ENCODE measurements around the gene PPP2R2B. TPM values are rescaled to one million over a fixed set of nuclear protein-coding genes. Genes with fewer than 3 reads are reported as not detected.

The PPP2R2B gene
- polyA plus RNA-seq, 1 donor (not counting 4 experiments of a cell fraction or from before 2014, with no cell fraction given) = 0.33 TPM

- TF ChIP-seq CTCF (optimal IDR thresholded peaks at IDR 0.05 in 1 of 3, IDR thresholded peaks at IDR 0.05 in 1 of 3, conservative IDR thresholded peaks at IDR 0.05 in 1 of 3; ENCODE audit: extremely low read depth in 1 of 3, insufficient read depth in 2 of 3, low read length in 3 of 3) (no peak), EZH2 (IDR thresholded peaks at IDR 0.05; ENCODE audit: low read length) (no peak)
- no peak overlapping the region for H3K9ac ChIP-seq (ENCODE audit: control insufficient read depth, extremely low read depth, insufficient read depth, low read length)
- H3K4me2 ChIP-seq (ENCODE audit: control insufficient read depth, extremely low read depth, insufficient read depth, low read depth, low read length) = no peak overlapping the region
- FAIRE-seq = no peak
- H4K20me1 ChIP-seq (ENCODE audit: control insufficient read depth, extremely low read depth, insufficient read depth, low read length) = no peaks in the 10 kb centered on the region
- H3K4me1 ChIP-seq (ENCODE audit: control insufficient read depth, extremely low read depth, insufficient read depth, low read length) = no peaks in the 10 kb centered on the region
- no peak overlapping the region for H2AFZ ChIP-seq (ENCODE audit: control insufficient read depth, low read length)
- no peaks in the 10 kb centered on the region for H3K9me3 ChIP-seq (ENCODE audit: control insufficient read depth, low read depth, low read length)
- no peak overlapping the region for H3K27ac ChIP-seq (ENCODE audit: control insufficient read depth, insufficient read depth, low read length)
- H3K36me3 ChIP-seq (ENCODE audit: control insufficient read depth in 2 of 2, extremely low read depth in 1 of 2, insufficient read depth in 2 of 2, low read length in 2 of 2) = no peaks in the 10 kb centered on the region
- H3K9me1 ChIP-seq (ENCODE audit: control insufficient read depth, extremely low read depth, insufficient read depth, low read length) = no peaks in the 10 kb centered on the region
- dilution Hi-C loops (cut with MboI; ENCODE audit: extremely low pct_ligation_motif_present, low sequenced_read_pairs) = no loop called here
- H3K4me3 ChIP-seq (ENCODE audit: control insufficient read depth in 2 of 3, extremely low read depth in 1 of 3, insufficient read depth in 2 of 3, low read depth in 1 of 3, low read length in 3 of 3) = no peak overlapping the region
- no peak for DNase-seq (ENCODE audit: low read depth, low spot score)
- H3K79me2 ChIP-seq (ENCODE audit: control insufficient read depth, insufficient read depth, low read length) = no peaks in the 10 kb centered on the region
- no peaks in the 10 kb centered on the region for H3K27me3 ChIP-seq (ENCODE audit: control insufficient read depth, extremely low read depth, insufficient read depth, low read length)
Measured at GRCh38 chr5:146687630-146688029, 190.9 kb downstream of the PPP2R2B start.

- Histone ChIP-seq H3K9me1 (ENCODE audit: control insufficient read depth, extremely low read depth, insufficient read depth, low read length) (no peaks in the 10 kb centered on the region), H3K79me2 (ENCODE audit: control insufficient read depth, insufficient read depth, low read length) (no peaks in the 10 kb centered on the region), H2AFZ (ENCODE audit: control insufficient read depth, low read length) (no peak overlapping the region), H4K20me1 (ENCODE audit: control insufficient read depth, extremely low read depth, insufficient read depth, low read length) (no peaks in the 10 kb centered on the region), H3K9me3 (ENCODE audit: control insufficient read depth, low read depth, low read length) (no peaks in the 10 kb centered on the region), H3K4me1 (ENCODE audit: control insufficient read depth, extremely low read depth, insufficient read depth, low read length) (peaks cover 15% of the 10 kb centered on the region), H3K36me3 (ENCODE audit: control insufficient read depth in 2 of 2, extremely low read depth in 1 of 2, insufficient read depth in 2 of 2, low read length in 2 of 2) (no peaks in the 10 kb centered on the region), H3K27ac (ENCODE audit: control insufficient read depth, insufficient read depth, low read length) (no peak overlapping the region), H3K4me3 (ENCODE audit: control insufficient read depth in 2 of 3, extremely low read depth in 1 of 3, insufficient read depth in 2 of 3, low read depth in 1 of 3, low read length in 3 of 3) (no peak overlapping the region), H3K4me2 (ENCODE audit: control insufficient read depth, extremely low read depth, insufficient read depth, low read depth, low read length) (no peak overlapping the region), H3K27me3 (ENCODE audit: control insufficient read depth, extremely low read depth, insufficient read depth, low read length) (no peaks in the 10 kb centered on the region), H3K9ac (ENCODE audit: control insufficient read depth, extremely low read depth, insufficient read depth, low read length) (no peak overlapping the region)
- FAIRE-seq (no peak), DNase-seq (ENCODE audit: low read depth, low spot score) (no peak)
- TF ChIP-seq CTCF (optimal IDR thresholded peaks at IDR 0.05 in 1 of 3, IDR thresholded peaks at IDR 0.05 in 1 of 3, conservative IDR thresholded peaks at IDR 0.05 in 1 of 3; ENCODE audit: extremely low read depth in 1 of 3, insufficient read depth in 2 of 3, low read length in 3 of 3) = no peak
- TF ChIP-seq EZH2 (IDR thresholded peaks at IDR 0.05; ENCODE audit: low read length) = no peak
- dilution Hi-C loops (cut with MboI; ENCODE audit: extremely low pct_ligation_motif_present, low sequenced_read_pairs) = no loop called here
Measured at GRCh38 chr5:146683861-146684260, 194.7 kb downstream of the PPP2R2B start.
